Peyer's patch (tissue), 4 donors: ENCODE data around the gene INPP5A. TPM values are rescaled to one million over a fixed set of nuclear protein-coding genes. Genes with fewer than 3 reads are reported as not detected.

ENCODE experiments used
- DNase-seq, 3 donors: peaks; one replicate each; pipeline ENCODE4 v3.0.0-alpha.2; 2017 to 2019
- H3K27ac ChIP-seq, 4 donors: fragments of 200-600 bp; sonication (generic); one replicate each; pipeline ENCODE4 v1.5.1; 2016 to 2019
- H3K27me3 ChIP-seq, 2 donors: fragments of 200-600 bp; sonication (generic); one replicate each; pipeline ENCODE4 v1.5.1; 2019
- H3K36me3 ChIP-seq, 3 donors: fragments of 200-600 bp; sonication (generic); one replicate each; pipeline ENCODE4 v1.5.1; 2016 to 2019
- H3K4me1 ChIP-seq, 4 donors: fragments of 200-600 bp; sonication (generic); one replicate each; pipeline ENCODE4 v1.5.1; 2016 to 2019
- H3K4me3 ChIP-seq, 4 donors: fragments of 200-600 bp; sonication (generic); 1 replicate in 3 of 4; 2 replicates in 1 of 4; pipeline ENCODE4 v1.5.1; 2016 to 2019; ENCODE audit warnings: mild to moderate bottlenecking in 1 of 4
- H3K9me3 ChIP-seq, 4 donors: fragments of 200-600 bp; sonication (generic); one replicate each; pipeline ENCODE4 v1.5.1; 2016 to 2019; ENCODE audit warnings: mild to moderate bottlenecking in 1 of 4
- CTCF ChIP-seq, 6 experiments: fragments of 450-650 bp in 4 of 6; fragments of 200-600 bp in 2 of 6; sonication (generic) in 1 of 6; IDR thresholded peaks; one replicate each; pipeline ENCODE4 v1.5.1; 2017 to 2019; ENCODE audit warnings: antibody characterized with exemption in 6 of 6, mild to moderate bottlenecking in 3 of 6, moderate library complexity in 1 of 6
- POLR2A ChIP-seq, 2 donors: fragments of 450-650 bp; IDR thresholded peaks; one replicate each; pipeline ENCODE4 v1.5.1; 2017; ENCODE audit warnings: antibody characterized with exemption in 2 of 2, mild to moderate bottlenecking in 2 of 2, moderate library complexity in 2 of 2
- total RNA-seq, 4 donors: library from RNA; depleted of rRNA; stranded (reverse); fragments of >200 nt; gene quantifications; one replicate each; pipeline ENCODE4 v1.1.0, GENCODE V29; 2016

INPP5A gene
- total RNA-seq, 4 donors from 2014 or later = 33.8 to 76.4 (median 38.1) TPM

- Histone ChIP-seq H3K27me3 (no peaks in the 10 kb centered on the region), H3K4me1 (peaks cover 0 to 44% (median 3%) of the 10 kb centered on the region in 4 donors), H3K9me3 (no peaks in the 10 kb centered on the region), H3K4me3 (no peak overlapping the region), H3K27ac (no peak overlapping the region), H3K36me3 (no peaks in the 10 kb centered on the region)
- peak; percentile 55 to 82 (median 74) for TF ChIP-seq CTCF (IDR thresholded peaks at IDR 0.05)
- no peak for TF ChIP-seq POLR2A (IDR thresholded peaks at IDR 0.05)
- DNase-seq = peak in 2 of 3 donors; percentile 43 to 53
Measured at GRCh38 chr10:132637477-132638129, 100.0 kb downstream of the INPP5A start.

GRCh38 chr10:132638130-132638515 is 100.5 kb downstream of the INPP5A start:
- H3K27me3 ChIP-seq = no peaks in the 10 kb centered on the region
- no peak overlapping the region for H3K4me3 ChIP-seq
- no peak for TF ChIP-seq CTCF (IDR thresholded peaks at IDR 0.05)
- TF ChIP-seq POLR2A (IDR thresholded peaks at IDR 0.05) = no peak
- DNase-seq = peak in 1 of 3 donors; percentile 36
- peaks cover 0 to 40% (median 3%) of the 10 kb centered on the region in 4 donors for H3K4me1 ChIP-seq
- no peaks in the 10 kb centered on the region for H3K9me3 ChIP-seq
- no peak overlapping the region for H3K27ac ChIP-seq
- no peaks in the 10 kb centered on the region for H3K36me3 ChIP-seq

- H3K4me1 ChIP-seq = peaks cover 0 to 35% (median 3%) of the 10 kb centered on the region in 4 donors
Measured at GRCh38 chr10:132639470-132639869, 101.9 kb downstream of the INPP5A start.

GRCh38 chr10:132640326-132641125 is 102.9 kb downstream of the INPP5A start:
- Histone ChIP-seq H3K27ac (peak overlapping the region in 1 of 4 donors; percentile 33), H3K27me3 (no peaks in the 10 kb centered on the region), H3K9me3 (no peaks in the 10 kb centered on the region), H3K4me3 (no peak overlapping the region), H3K36me3 (peaks cover 0 to 3% (median 0%) of the 10 kb centered on the region in 3 donors), H3K4me1 (peaks cover 0 to 29% (median 3%) of the 10 kb centered on the region in 4 donors)
- DNase-seq = peak in 2 of 3 donors; percentile 30 to 33
- no peak for TF ChIP-seq CTCF (IDR thresholded peaks at IDR 0.05)
- no peak for TF ChIP-seq POLR2A (IDR thresholded peaks at IDR 0.05)

More at GRCh38 chr10:132639470-132639869, 101.9 kb downstream of the INPP5A start:
- no peak for TF ChIP-seq POLR2A (IDR thresholded peaks at IDR 0.05)
- no peak for TF ChIP-seq CTCF (IDR thresholded peaks at IDR 0.05)
- no peaks in the 10 kb centered on the region for H3K9me3 ChIP-seq
- no peak overlapping the region for H3K4me3 ChIP-seq
- H3K36me3 ChIP-seq = no peaks in the 10 kb centered on the region
- no peak for DNase-seq
- H3K27me3 ChIP-seq = no peaks in the 10 kb centered on the region
- H3K27ac ChIP-seq = no peak overlapping the region

GRCh38 chr10:132641401-132641800 is 103.8 kb downstream of the INPP5A start:
- Histone ChIP-seq H3K27me3 (no peaks in the 10 kb centered on the region), H3K9me3 (no peaks in the 10 kb centered on the region), H3K36me3 (peaks cover 0 to 8% (median 0%) of the 10 kb centered on the region in 3 donors), H3K4me1 (peaks cover 0 to 29% (median 3%) of the 10 kb centered on the region in 4 donors), H3K27ac (peak overlapping the region in 1 of 4 donors; percentile 33), H3K4me3 (no peak overlapping the region)
- TF ChIP-seq POLR2A (IDR thresholded peaks at IDR 0.05) (no peak), CTCF (IDR thresholded peaks at IDR 0.05) (no peak)
- DNase-seq = peak in 2 of 3 donors; percentile 29 to 34
